Neural cell (in vitro differentiated cells): ENCODE data around the gene SMAD2. TPM values are rescaled to one million over a fixed set of nuclear protein-coding genes. Genes with fewer than 3 reads are reported as not detected.

ENCODE experiments used
- H2AFZ ChIP-seq: fragments of 200-600, 300-800 bp; sonication (generic), shearing (Covaris generic); 2 replicates; pipeline ENCODE4 v1.6.0; 2014; ENCODE audit warnings: low read depth, mild to moderate bottlenecking, antibody characterized with exemption, low read length, moderate library complexity
- H3F3A ChIP-seq: fragments of 200-600 bp; shearing (Covaris generic); 2 replicates; pipeline ENCODE4 v1.6.1; 2016; ENCODE audit warnings: mild to moderate bottlenecking, moderate library complexity, mixed read lengths, antibody characterized with exemption, low read length; ENCODE audit not compliant: insufficient read depth, poor library complexity, severe bottlenecking
- H3K27ac ChIP-seq: fragments of 200-600, 300-800 bp; sonication (generic), shearing (Covaris generic); 2 replicates; pipeline ENCODE4 v1.5.1; 2014; ENCODE audit warnings: mild to moderate bottlenecking, low read length, moderate library complexity
- H3K27me3 ChIP-seq: fragments of 300-800, 200-600 bp; sonication (generic), shearing (Covaris generic); 2 replicates; pipeline ENCODE4 v1.6.0; 2014; ENCODE audit warnings: mild to moderate bottlenecking, low read depth, low read length, moderate library complexity; ENCODE audit not compliant: insufficient read depth
- H3K36me3 ChIP-seq: fragments of 300-800, 200-600 bp; sonication (generic), shearing (Covaris generic); 2 replicates; pipeline ENCODE4 v1.5.1; 2014; ENCODE audit warnings: mild to moderate bottlenecking, antibody characterized with exemption, low read length, moderate library complexity; ENCODE audit not compliant: insufficient read depth
- H3K4me2 ChIP-seq: fragments of 300-800, 200-600 bp; sonication (generic), shearing (Covaris generic); 2 replicates; pipeline ENCODE4 v1.6.0; 2014; ENCODE audit warnings: mild to moderate bottlenecking, low read length
- H3K4me3 ChIP-seq: fragments of 300-800, 200-600 bp; sonication (generic), shearing (Covaris generic); 2 replicates; pipeline ENCODE4 v1.5.1; 2014; ENCODE audit warnings: mild to moderate bottlenecking, low read length, moderate library complexity
- H3K79me2 ChIP-seq: fragments of 200-600 bp; shearing (Covaris generic); replicated peaks from 2 replicates; pipeline ENCODE4 v1.6.0; 2014; ENCODE audit warnings: mild to moderate bottlenecking, low read length, moderate library complexity; ENCODE audit not compliant: insufficient read depth
- H3K9ac ChIP-seq: fragments of 300-800, 200-600 bp; sonication (generic), shearing (Covaris generic); 2 replicates; pipeline ENCODE4 v1.6.1; 2016; ENCODE audit warnings: mild to moderate bottlenecking, low read length, mixed read lengths
- H3K9me2 ChIP-seq: fragments of 200-600 bp; shearing (Covaris generic); 2 replicates; pipeline ENCODE4 v1.6.1; 2016; ENCODE audit warnings: mild to moderate bottlenecking, low read length, mixed read lengths; ENCODE audit not compliant: insufficient read depth
- H3K9me3 ChIP-seq: fragments of 200-600, 300-800 bp; sonication (generic), shearing (Covaris generic); 2 replicates; pipeline ENCODE4 v1.6.1; 2016; ENCODE audit warnings: mild to moderate bottlenecking, mixed run types, low read length, moderate library complexity, mixed read lengths
- H4K20me1 ChIP-seq: fragments of 200-600 bp; shearing (Covaris generic); 2 replicates; pipeline ENCODE4 v1.6.1; 2016; ENCODE audit warnings: mild to moderate bottlenecking, mixed run types; ENCODE audit not compliant: insufficient read depth
- EP300 ChIP-seq: fragments of 450-650 bp; conservative IDR thresholded peaks from 2 replicates; pipeline ENCODE4 v1.6.1; 2014; ENCODE audit warnings: antibody characterized with exemption, mild to moderate bottlenecking, moderate library complexity; ENCODE audit not compliant: poor library complexity, severe bottlenecking
- EZH2 ChIP-seq: fragments of 200-600, 300-800 bp; shearing (Covaris generic), sonication (generic); IDR thresholded peaks from 2 replicates; pipeline ENCODE4 v1.6.1; 2014; ENCODE audit warnings: antibody characterized with exemption, low read length, borderline replicate concordance, mild to moderate bottlenecking; ENCODE audit not compliant: insufficient read depth, poor library complexity, severe bottlenecking
- MXI1 ChIP-seq: fragments of 450-650 bp; conservative IDR thresholded peaks from 2 replicates; pipeline ENCODE4 v1.6.1; 2014; ENCODE audit warnings: antibody characterized with exemption, mild to moderate bottlenecking; ENCODE audit not compliant: poor library complexity, severe bottlenecking
- POLR2AphosphoS5 ChIP-seq: IDR thresholded peaks from 2 replicates; pipeline ENCODE4 v1.6.1; 2012
- RAD21 ChIP-seq: fragments of 450-650 bp; conservative IDR thresholded peaks from 2 replicates; pipeline ENCODE4 v1.6.1; 2014; ENCODE audit warnings: antibody characterized with exemption, mild to moderate bottlenecking, moderate library complexity
- SMC3 ChIP-seq: fragments of 450-650 bp; conservative IDR thresholded peaks from 2 replicates; pipeline ENCODE4 v1.6.1; 2014; ENCODE audit warnings: antibody characterized with exemption, mild to moderate bottlenecking, moderate library complexity; ENCODE audit not compliant: poor library complexity
- TAF1 ChIP-seq: IDR thresholded peaks from 2 replicates; pipeline ENCODE4 v1.6.1; 2012; ENCODE audit warnings: low read depth
- polyA plus RNA-seq: library from polyadenylated mRNA; depleted of rRNA; stranded (reverse); fragments of >200 nt; gene quantifications from 2 replicates; pipeline ENCODE4 v1.2.3, GENCODE V29; 2014
- TF ChIP-seq, protein P1 (sequence below): fragments of 450-650 bp; IDR thresholded peaks from 2 replicates; pipeline ENCODE4 v1.5.1; 2014; ENCODE audit warnings: antibody characterized with exemption, mild to moderate bottlenecking, moderate library complexity; ENCODE audit not compliant: poor library complexity, severe bottlenecking
- TF ChIP-seq, protein P2 (sequence below): IDR thresholded peaks from 2 replicates; pipeline ENCODE4 v1.6.1; 2012; ENCODE audit warnings: borderline replicate concordance

SMAD2 gene
- polyA plus RNA-seq, 1 donor from 2014 or later: 64.7 TPM

DNA sequence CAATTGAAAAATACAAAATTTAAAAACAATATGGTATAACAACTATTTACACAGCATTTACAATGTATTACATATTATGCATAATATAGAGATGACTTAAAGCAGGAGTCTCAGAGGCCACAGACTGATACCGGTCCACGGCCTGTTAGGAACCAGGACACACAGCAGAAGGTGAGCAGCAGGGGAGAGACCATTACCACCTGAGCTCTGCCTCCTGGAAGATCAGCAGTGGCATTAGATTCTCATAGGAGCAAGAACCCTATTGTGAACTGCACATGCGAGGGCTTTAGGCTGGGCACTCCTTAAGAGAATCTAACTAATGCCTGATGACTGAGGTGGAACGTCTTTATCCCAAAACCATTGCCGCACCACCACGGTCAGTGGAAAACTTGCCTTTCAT lies 58.0 kb downstream of the SMAD2 start:
- H3K9me2 ChIP-seq: no peaks in the 10 kb centered on the region
- no peaks in the 10 kb centered on the region for H3K27me3 ChIP-seq
- H3K9ac ChIP-seq: no peak overlapping the region
- no peak for TF ChIP-seq TAF1
- TF ChIP-seq SMC3: no peak
- TF ChIP-seq MXI1: no peak
- no peaks in the 10 kb centered on the region for H4K20me1 ChIP-seq
- no peak overlapping the region for H2AFZ ChIP-seq
- no peaks in the 10 kb centered on the region for H3F3A ChIP-seq
- H3K4me2 ChIP-seq: no peak overlapping the region
- H3K36me3 ChIP-seq: peaks cover 4% of the 10 kb centered on the region
- no peaks in the 10 kb centered on the region for H3K9me3 ChIP-seq
- peaks cover 38% of the 10 kb centered on the region for H3K79me2 ChIP-seq
- no peak overlapping the region for H3K4me3 ChIP-seq
- no peak overlapping the region for H3K27ac ChIP-seq

DNA sequence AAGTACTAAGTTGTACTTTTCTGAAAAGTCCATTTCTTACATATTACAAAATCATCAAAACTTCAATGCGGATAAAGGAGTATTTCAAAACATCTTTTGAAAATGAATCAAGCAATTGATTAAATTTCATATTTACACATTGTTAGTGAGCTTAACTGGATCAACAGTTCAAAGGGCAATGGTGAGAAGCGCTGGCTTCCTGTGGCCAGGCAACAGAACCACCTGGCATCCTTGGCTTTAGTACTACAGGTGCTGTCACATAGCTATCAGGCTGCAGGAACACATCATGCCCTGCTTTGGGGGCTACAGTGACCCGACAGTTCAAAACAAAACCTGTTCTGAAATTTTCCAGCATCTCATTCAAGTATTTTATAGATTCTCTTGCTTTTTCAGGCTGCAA lies 59.2 kb downstream of the SMAD2 start:
- Histone ChIP-seq H3K9ac (no peak overlapping the region), H3K9me2 (no peaks in the 10 kb centered on the region), H3F3A (no peaks in the 10 kb centered on the region), H3K4me3 (no peak overlapping the region), H3K9me3 (no peaks in the 10 kb centered on the region), H2AFZ (no peak overlapping the region), H3K27ac (no peak overlapping the region), H3K36me3 (peaks cover 4% of the 10 kb centered on the region), H4K20me1 (no peaks in the 10 kb centered on the region), H3K79me2 (peaks cover 36% of the 10 kb centered on the region), H3K4me2 (no peak overlapping the region), H3K27me3 (no peaks in the 10 kb centered on the region)
- TF ChIP-seq EZH2: no peak
- TF ChIP-seq SMC3: no peak
- TF ChIP-seq MXI1: no peak
- TF ChIP-seq RAD21: no peak
- no peak for TF ChIP-seq POLR2AphosphoS5
- TF ChIP-seq, protein P1, sequence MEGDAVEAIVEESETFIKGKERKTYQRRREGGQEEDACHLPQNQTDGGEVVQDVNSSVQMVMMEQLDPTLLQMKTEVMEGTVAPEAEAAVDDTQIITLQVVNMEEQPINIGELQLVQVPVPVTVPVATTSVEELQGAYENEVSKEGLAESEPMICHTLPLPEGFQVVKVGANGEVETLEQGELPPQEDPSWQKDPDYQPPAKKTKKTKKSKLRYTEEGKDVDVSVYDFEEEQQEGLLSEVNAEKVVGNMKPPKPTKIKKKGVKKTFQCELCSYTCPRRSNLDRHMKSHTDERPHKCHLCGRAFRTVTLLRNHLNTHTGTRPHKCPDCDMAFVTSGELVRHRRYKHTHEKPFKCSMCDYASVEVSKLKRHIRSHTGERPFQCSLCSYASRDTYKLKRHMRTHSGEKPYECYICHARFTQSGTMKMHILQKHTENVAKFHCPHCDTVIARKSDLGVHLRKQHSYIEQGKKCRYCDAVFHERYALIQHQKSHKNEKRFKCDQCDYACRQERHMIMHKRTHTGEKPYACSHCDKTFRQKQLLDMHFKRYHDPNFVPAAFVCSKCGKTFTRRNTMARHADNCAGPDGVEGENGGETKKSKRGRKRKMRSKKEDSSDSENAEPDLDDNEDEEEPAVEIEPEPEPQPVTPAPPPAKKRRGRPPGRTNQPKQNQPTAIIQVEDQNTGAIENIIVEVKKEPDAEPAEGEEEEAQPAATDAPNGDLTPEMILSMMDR: no peak
- no peak for TF ChIP-seq EP300
- no peak for TF ChIP-seq TAF1
- TF ChIP-seq, protein P2, sequence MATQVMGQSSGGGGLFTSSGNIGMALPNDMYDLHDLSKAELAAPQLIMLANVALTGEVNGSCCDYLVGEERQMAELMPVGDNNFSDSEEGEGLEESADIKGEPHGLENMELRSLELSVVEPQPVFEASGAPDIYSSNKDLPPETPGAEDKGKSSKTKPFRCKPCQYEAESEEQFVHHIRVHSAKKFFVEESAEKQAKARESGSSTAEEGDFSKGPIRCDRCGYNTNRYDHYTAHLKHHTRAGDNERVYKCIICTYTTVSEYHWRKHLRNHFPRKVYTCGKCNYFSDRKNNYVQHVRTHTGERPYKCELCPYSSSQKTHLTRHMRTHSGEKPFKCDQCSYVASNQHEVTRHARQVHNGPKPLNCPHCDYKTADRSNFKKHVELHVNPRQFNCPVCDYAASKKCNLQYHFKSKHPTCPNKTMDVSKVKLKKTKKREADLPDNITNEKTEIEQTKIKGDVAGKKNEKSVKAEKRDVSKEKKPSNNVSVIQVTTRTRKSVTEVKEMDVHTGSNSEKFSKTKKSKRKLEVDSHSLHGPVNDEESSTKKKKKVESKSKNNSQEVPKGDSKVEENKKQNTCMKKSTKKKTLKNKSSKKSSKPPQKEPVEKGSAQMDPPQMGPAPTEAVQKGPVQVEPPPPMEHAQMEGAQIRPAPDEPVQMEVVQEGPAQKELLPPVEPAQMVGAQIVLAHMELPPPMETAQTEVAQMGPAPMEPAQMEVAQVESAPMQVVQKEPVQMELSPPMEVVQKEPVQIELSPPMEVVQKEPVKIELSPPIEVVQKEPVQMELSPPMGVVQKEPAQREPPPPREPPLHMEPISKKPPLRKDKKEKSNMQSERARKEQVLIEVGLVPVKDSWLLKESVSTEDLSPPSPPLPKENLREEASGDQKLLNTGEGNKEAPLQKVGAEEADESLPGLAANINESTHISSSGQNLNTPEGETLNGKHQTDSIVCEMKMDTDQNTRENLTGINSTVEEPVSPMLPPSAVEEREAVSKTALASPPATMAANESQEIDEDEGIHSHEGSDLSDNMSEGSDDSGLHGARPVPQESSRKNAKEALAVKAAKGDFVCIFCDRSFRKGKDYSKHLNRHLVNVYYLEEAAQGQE: no peak

DNA sequence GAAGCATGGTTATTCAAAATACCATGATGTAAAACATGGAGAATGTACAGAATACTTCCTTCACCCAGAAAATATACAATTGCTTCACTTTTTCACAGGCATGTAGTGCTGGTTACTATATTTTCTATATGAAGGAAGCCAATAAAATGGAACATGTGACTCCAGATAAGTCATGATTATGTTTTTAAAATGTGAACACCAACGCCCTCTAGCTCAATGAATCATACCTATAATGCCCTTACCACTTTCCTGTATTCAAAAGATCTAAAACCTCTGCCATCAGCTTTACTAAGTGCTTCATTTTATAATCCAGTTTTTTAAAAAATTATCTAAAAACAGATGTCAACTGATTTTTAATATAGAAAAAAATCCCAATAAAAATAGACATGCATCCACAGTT lies 59.9 kb downstream of the SMAD2 start:
- no peaks in the 10 kb centered on the region for H4K20me1 ChIP-seq
- peaks cover 4% of the 10 kb centered on the region for H3K36me3 ChIP-seq
- H3K9me3 ChIP-seq: no peaks in the 10 kb centered on the region
- no peaks in the 10 kb centered on the region for H3F3A ChIP-seq
- H2AFZ ChIP-seq: no peak overlapping the region
- no peak for TF ChIP-seq POLR2AphosphoS5
- no peak for TF ChIP-seq SMC3
- no peak for TF ChIP-seq RAD21
- TF ChIP-seq, protein P2: no peak
- TF ChIP-seq, protein P1: no peak
- no peak for TF ChIP-seq MXI1
- no peak for TF ChIP-seq TAF1
- no peak for TF ChIP-seq EP300
- no peak for TF ChIP-seq EZH2
- no peak overlapping the region for H3K4me2 ChIP-seq
- H3K27ac ChIP-seq: no peak overlapping the region
- H3K79me2 ChIP-seq: peaks cover 32% of the 10 kb centered on the region
- no peak overlapping the region for H3K4me3 ChIP-seq
- H3K9ac ChIP-seq: no peak overlapping the region
- no peaks in the 10 kb centered on the region for H3K27me3 ChIP-seq
- H3K9me2 ChIP-seq: no peaks in the 10 kb centered on the region
